Gastroesophageal sphincter (tissue), 3 donors: Measurements from ENCODE around the gene KCNJ11.

Experiments used
- EP300 ChIP-seq: sonication (generic); formaldehyde crosslinking; IDR thresholded peaks from one replicate; pipeline ENCODE4 v1.6.1; 2017; ENCODE audit warnings: antibody characterized with exemption, mild to moderate bottlenecking
- POLR2A ChIP-seq, 2 donors: fragments of 450-650 bp; IDR thresholded peaks; one replicate each; pipeline ENCODE4 v1.6.1; 2017; ENCODE audit warnings: antibody characterized with exemption in 2 of 2, mild to moderate bottlenecking in 2 of 2, moderate library complexity in 1 of 2
- TF ChIP-seq, protein P1 (sequence below), 4 experiments: fragments of 200-600 bp in 2 of 4; fragments of 450-650 bp in 2 of 4; sonication (generic) in 1 of 4; IDR thresholded peaks; one replicate each; pipeline ENCODE4 v1.5.1; 2017 to 2019; ENCODE audit warnings: antibody characterized with exemption in 4 of 4, mild to moderate bottlenecking in 2 of 4, moderate library complexity in 2 of 4

GRCh38 chr11:17413414-17414316 lies 25.2 kb upstream of the KCNJ11 start:
- TF ChIP-seq, protein P1, sequence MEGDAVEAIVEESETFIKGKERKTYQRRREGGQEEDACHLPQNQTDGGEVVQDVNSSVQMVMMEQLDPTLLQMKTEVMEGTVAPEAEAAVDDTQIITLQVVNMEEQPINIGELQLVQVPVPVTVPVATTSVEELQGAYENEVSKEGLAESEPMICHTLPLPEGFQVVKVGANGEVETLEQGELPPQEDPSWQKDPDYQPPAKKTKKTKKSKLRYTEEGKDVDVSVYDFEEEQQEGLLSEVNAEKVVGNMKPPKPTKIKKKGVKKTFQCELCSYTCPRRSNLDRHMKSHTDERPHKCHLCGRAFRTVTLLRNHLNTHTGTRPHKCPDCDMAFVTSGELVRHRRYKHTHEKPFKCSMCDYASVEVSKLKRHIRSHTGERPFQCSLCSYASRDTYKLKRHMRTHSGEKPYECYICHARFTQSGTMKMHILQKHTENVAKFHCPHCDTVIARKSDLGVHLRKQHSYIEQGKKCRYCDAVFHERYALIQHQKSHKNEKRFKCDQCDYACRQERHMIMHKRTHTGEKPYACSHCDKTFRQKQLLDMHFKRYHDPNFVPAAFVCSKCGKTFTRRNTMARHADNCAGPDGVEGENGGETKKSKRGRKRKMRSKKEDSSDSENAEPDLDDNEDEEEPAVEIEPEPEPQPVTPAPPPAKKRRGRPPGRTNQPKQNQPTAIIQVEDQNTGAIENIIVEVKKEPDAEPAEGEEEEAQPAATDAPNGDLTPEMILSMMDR (IDR thresholded peaks at IDR 0.05): no peak
- TF ChIP-seq POLR2A (IDR thresholded peaks at IDR 0.05) (no peak), EP300 (no peak)
